ENCODE measurements around the gene NXN. TPM values are rescaled to one million over a fixed set of nuclear protein-coding genes. Genes with fewer than 3 reads are reported as not detected.

Gene NXN
- polyA plus RNA-seq, 3 donors, result not detected

DNA sequence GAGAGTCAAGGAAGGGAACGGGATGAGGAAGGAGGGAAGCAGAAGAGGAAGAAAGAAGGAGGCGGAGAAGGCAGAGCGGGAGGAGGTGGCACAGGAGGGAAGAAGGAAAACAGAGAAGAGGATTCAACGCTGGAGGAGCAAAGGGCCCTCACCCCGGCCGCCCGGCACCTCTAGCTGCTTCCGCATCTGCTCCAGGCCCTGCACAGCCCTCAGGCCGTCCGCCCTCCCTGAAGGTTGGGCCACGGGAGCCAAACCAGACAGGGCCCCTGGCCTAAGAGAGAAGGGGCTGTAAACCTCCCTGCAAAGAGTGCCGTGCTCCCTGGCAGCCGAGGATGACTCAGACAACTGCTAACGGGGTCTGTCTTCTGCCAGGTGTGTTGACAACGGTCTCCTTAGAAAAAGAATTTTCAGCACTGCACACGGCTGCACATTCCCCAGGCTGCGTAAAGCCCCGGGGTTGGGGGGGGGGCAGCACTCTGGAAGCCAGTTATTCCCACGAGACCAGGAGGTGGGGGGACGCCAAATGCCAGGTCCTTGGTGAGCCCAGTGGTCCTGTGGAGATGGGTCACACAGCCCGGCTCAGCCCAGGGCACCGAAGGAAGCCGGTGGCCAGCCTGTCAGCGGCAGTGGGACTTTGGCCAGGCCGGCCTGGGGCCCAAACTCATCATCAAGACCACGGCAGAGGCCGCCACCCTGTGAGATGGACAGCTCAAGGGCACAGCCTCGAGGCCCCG lies 168.4 kb downstream of the NXN start:
- H3K27me3 ChIP-seq (ENCODE audit: control insufficient read depth in 2 of 2, insufficient read depth in 2 of 2, low read length in 2 of 2), result no peaks in the 10 kb centered on the region

DNA sequence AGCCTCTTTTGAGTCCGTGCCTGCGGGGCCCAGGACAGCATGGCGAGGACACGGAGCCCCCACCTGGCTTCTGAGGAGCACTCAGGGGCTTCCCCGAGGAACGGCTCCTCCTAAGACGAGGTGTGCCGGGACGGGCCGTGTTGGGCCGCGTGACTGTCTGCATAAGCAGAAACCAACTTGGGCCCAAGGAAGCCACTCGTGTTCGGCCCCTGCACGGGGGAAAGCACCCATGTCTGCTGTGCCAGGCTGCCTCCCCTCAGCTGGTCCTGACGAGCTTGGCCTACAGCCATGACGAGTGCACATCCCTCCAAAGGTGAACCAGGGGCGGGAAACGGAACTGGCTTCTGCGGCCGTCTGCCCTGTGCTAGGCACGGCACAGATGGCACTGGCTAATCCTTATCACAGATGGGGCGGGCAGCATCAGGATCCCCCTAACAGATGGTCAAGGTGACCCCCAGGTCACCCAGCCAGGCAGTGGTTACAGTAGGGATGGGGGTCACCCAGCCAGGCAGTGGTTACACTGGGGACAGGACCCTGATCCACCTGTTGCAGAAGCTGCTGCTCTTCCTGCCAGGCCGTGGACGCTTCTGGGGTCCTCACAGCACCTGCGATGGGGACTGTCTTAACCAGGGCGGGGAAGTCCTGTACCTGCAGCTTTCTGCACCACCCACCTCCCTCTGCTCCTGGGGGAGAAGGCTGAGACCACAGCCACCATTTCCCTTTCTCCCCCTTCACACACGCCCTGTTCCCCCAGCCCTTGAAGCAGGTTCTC lies 171.9 kb downstream of the NXN start:
- TF ChIP-seq, protein P1, sequence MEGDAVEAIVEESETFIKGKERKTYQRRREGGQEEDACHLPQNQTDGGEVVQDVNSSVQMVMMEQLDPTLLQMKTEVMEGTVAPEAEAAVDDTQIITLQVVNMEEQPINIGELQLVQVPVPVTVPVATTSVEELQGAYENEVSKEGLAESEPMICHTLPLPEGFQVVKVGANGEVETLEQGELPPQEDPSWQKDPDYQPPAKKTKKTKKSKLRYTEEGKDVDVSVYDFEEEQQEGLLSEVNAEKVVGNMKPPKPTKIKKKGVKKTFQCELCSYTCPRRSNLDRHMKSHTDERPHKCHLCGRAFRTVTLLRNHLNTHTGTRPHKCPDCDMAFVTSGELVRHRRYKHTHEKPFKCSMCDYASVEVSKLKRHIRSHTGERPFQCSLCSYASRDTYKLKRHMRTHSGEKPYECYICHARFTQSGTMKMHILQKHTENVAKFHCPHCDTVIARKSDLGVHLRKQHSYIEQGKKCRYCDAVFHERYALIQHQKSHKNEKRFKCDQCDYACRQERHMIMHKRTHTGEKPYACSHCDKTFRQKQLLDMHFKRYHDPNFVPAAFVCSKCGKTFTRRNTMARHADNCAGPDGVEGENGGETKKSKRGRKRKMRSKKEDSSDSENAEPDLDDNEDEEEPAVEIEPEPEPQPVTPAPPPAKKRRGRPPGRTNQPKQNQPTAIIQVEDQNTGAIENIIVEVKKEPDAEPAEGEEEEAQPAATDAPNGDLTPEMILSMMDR (IDR thresholded peaks at IDR 0.05), result no peak
- 90% methylated on average over 28 of the region's 28 CpGs for WGBS (ENCODE audit: insufficient coverage)

More for the DNA sequence above, 168.4 kb downstream of the NXN start:
- no peak overlapping the region for H3K9ac ChIP-seq (ENCODE audit: insufficient read depth, low read length, poor library complexity, severe bottlenecking)
- DNase-seq, result no peak
- H3K36me3 ChIP-seq (replicated peaks in 1 of 2; ENCODE audit: control insufficient read depth in 1 of 2, insufficient read depth in 2 of 2, low read length in 2 of 2), result no peaks in the 10 kb centered on the region
- H3K9me3 Mint-ChIP-seq, result peaks cover 0 to 7% (median 1%) of the 10 kb centered on the region in 7 donors
- no peaks in the 10 kb centered on the region for H3K4me1 Mint-ChIP-seq
- H3K27me3 Mint-ChIP-seq (ENCODE audit: low read depth in 3 of 3), result peaks cover 4 to 5% (median 4%) of the 10 kb centered on the region in 3 donors
- no peak overlapping the region for H2AFZ ChIP-seq (ENCODE audit: insufficient read depth, low read depth, low read length, poor library complexity, severe bottlenecking)
- TF ChIP-seq, protein P1 (IDR thresholded peaks at IDR 0.05), result no peak
- H3K4me2 ChIP-seq (replicated peaks; ENCODE audit: extremely low read depth, low read length, poor library complexity, severe bottlenecking), result no peak overlapping the region
- no peak overlapping the region for H3K4me3 Mint-ChIP-seq
- no peaks in the 10 kb centered on the region for H3K9me3 ChIP-seq (replicated peaks in 1 of 2; ENCODE audit: control insufficient read depth in 1 of 2, insufficient read depth in 1 of 2, low read length in 2 of 2)
- 79% methylated on average over 26 of the region's 29 CpGs for WGBS (ENCODE audit: insufficient coverage)
- no peak overlapping the region for H3K27ac ChIP-seq (ENCODE audit: low read depth in 1 of 2, low read length in 2 of 2)
- no peaks in the 10 kb centered on the region for H3K4me1 ChIP-seq (ENCODE audit: control insufficient read depth in 1 of 2, insufficient read depth in 2 of 2, low read length in 2 of 2)
- intact Hi-C loops (cut with micrococcal nuclease), result no loop called here
- no peak overlapping the region for H3K4me3 ChIP-seq (replicated peaks in 1 of 3; ENCODE audit: low read depth in 2 of 3, low read length in 3 of 3)
- no peaks in the 10 kb centered on the region for H4K20me1 ChIP-seq (ENCODE audit: insufficient read depth, low read length)
- no peaks in the 10 kb centered on the region for H3K36me3 Mint-ChIP-seq
- no peaks in the 10 kb centered on the region for H3K79me2 ChIP-seq (ENCODE audit: insufficient read depth, low read length)
- no peak overlapping the region for H3K27ac Mint-ChIP-seq

More for the DNA sequence above, 171.9 kb downstream of the NXN start:
- H3K4me2 ChIP-seq (replicated peaks; ENCODE audit: extremely low read depth, low read length, poor library complexity, severe bottlenecking), result no peak overlapping the region
- Mint-ChIP-seq H3K9me3 (peaks cover 0 to 7% (median 1%) of the 10 kb centered on the region in 7 donors), H3K4me3 (no peak overlapping the region), H3K4me1 (no peaks in the 10 kb centered on the region), H3K36me3 (no peaks in the 10 kb centered on the region), H3K27ac (no peak overlapping the region), H3K27me3 (ENCODE audit: low read depth in 3 of 3) (peaks cover 2 to 13% (median 13%) of the 10 kb centered on the region in 3 donors)
- H3K4me1 ChIP-seq (ENCODE audit: control insufficient read depth in 1 of 2, insufficient read depth in 2 of 2, low read length in 2 of 2), result no peaks in the 10 kb centered on the region
- no peak for DNase-seq
- no peaks in the 10 kb centered on the region for H3K36me3 ChIP-seq (replicated peaks in 1 of 2; ENCODE audit: control insufficient read depth in 1 of 2, insufficient read depth in 2 of 2, low read length in 2 of 2)
- intact Hi-C loops (cut with micrococcal nuclease), result no loop called here
- H4K20me1 ChIP-seq (ENCODE audit: insufficient read depth, low read length), result no peaks in the 10 kb centered on the region
- no peaks in the 10 kb centered on the region for H3K79me2 ChIP-seq (ENCODE audit: insufficient read depth, low read length)
- H3K9me3 ChIP-seq (replicated peaks in 1 of 2; ENCODE audit: control insufficient read depth in 1 of 2, insufficient read depth in 1 of 2, low read length in 2 of 2), result no peaks in the 10 kb centered on the region
- no peak overlapping the region for H3K4me3 ChIP-seq (replicated peaks in 1 of 3; ENCODE audit: low read depth in 2 of 3, low read length in 3 of 3)
- H2AFZ ChIP-seq (ENCODE audit: insufficient read depth, low read depth, low read length, poor library complexity, severe bottlenecking), result no peak overlapping the region
- no peak overlapping the region for H3K27ac ChIP-seq (ENCODE audit: low read depth in 1 of 2, low read length in 2 of 2)
- no peak overlapping the region for H3K9ac ChIP-seq (ENCODE audit: insufficient read depth, low read length, poor library complexity, severe bottlenecking)
- no peaks in the 10 kb centered on the region for H3K27me3 ChIP-seq (ENCODE audit: control insufficient read depth in 2 of 2, insufficient read depth in 2 of 2, low read length in 2 of 2)
